GM19193 (cell line): ENCODE measurements around the gene ARID3C.

Source experiments
- POLR2A ChIP-seq: IDR thresholded peaks from 4 replicates; pipeline ENCODE4 v1.6.1; 2011; ENCODE audit not compliant: insufficient read depth, insufficient read length; ENCODE audit errors: extremely low read depth

ARID3C gene

DNA sequence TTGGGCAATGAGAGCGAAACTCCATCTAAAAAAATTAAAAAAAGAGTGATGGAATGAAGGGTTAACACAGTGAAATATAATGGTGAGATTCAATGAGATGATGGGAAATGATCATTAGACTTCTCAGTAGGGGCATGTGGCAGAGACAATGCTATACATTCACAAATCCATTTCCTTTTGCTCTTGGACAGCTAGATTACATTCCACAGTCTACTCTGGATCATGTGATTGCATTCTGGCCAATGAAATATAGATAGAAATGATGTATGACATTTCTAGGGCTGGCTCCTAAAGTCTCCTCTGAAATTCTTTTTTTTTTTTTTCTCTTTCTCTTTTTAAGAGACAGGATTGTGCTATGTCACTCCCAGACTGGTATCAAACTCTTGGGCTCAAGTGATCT is 13.8 kb upstream of the ARID3C start:
- TF ChIP-seq POLR2A, result no peak

DNA sequence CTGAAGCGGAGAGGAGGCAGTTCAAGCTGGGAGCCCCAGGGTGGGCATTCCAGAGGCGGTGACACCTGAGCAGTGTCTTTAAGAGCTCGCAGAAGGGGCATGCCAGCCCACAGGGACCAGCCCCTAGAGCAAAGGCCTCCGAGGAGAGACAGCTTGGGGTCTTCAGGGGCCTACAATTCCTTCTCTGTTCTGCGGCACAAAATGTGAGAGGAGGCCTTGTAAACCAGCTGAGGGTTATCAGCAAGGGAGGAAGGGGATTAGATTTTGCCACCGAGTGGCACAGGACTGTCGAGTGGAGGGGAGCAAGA is 9.2 kb upstream of the ARID3C start:
- no peak for TF ChIP-seq POLR2A

GRCh38 chr9:34637356-34638137 is 8.7 kb upstream of the ARID3C start, which contains the start of gene SIGMAR1:
Gene SIGMAR1 (minus strand): TSS chr9:34637787. CDS start chr9:34637697, 90 bp downstream.
- peak; percentile 79 for TF ChIP-seq POLR2A

GRCh38 chr9:34636791-34637355 is 8.0 kb upstream of the ARID3C start:
- no peak for TF ChIP-seq POLR2A

DNA sequence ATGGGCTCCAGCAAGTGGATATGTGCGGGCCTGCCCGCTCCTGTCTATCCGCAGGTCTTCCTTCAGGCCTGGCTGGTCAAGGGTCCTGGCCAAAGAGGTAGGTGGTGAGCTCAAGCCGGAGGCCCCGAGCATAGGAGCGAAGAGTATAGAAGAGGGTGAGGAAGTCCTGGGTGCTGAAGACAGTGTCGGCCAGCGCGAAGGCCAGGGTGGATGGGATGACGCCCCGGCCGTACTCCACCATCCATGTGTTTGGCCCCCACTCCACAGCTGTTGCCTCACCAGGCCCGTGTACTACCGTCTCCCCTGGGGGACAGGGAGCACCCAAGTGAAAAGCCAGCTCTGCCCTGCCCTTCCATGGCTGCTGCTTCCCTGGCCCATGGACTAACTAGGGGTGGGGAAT is 6.7 kb upstream of the ARID3C start:
- no peak for TF ChIP-seq POLR2A

DNA sequence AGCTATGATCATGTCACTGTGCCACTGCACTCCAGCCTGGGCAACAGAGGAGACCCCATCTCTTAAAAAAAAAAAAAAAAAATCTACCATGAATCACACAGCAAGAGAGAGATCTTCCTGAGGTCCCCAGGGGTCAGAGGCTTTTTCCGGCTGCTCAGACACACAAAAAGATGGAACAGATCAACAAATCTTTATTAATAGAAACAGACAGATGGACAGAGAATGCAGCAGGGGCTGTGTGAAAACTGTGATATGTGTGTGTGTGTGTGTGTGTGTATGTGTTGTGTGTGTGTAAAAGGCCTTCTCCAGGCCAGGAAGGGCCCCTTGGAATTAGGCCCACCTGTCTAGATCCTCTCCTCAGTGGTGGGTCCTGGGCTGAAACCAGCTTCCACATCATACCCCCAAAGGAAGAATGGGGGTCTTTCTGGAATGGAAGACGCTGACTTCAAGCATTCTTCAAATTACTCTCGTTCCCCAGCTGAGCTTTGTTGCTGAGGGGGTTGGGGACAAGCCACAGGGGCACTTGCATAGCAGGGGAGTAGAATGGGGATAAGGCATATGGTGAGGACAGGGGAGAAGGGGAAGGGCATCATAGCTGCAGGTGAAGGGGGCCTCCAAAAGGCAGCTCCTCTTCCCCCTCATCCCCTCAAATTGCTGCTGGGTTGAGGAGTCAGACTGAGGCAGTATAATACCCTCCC is 5.8 kb upstream of the ARID3C start:
- TF ChIP-seq POLR2A, result no peak

DNA sequence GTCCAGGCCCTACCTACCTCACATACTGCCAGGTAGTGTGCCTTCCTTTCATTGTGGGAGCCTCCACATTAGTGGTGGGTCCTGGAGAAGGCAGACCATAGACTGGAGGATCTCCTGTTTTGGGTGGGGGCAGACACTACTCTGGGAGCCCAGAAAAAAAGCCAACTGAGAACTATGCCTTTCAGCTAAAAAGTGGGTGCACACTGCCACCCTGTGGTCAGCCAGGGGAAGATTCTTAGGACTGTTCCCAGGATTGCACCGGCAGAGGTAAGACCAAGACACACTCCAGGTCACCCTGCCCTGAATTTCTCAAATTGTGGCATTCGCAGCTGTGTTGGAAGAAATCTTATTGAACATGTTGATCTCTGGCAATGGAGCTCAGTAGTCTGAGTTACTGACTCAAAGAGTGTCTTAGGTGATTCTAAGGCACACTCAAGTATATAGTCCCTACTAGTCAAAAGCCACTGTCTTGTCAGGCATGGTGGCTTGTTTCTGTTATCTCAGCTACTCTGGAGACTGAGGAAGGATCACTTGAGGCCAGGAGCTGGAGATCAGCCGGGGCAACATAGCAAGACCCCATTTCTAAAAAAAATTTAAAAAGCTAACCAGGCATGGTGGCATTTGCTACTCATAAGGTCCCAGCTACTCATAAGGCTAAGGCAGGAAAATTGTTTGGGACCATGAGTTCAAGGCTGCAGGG is 5.1 kb upstream of the ARID3C start:
- TF ChIP-seq POLR2A, result no peak

- TF ChIP-seq POLR2A, result no peak
Observed at GRCh38 chr9:34633166-34633565, 4.3 kb upstream of the ARID3C start.

- TF ChIP-seq POLR2A, result no peak
Observed at GRCh38 chr9:34630402-34631154, 1.7 kb upstream of the ARID3C start.

GRCh38 chr9:34629491-34629808 is 584 bp upstream of the ARID3C start:
- no peak for TF ChIP-seq POLR2A

- TF ChIP-seq POLR2A, result no peak
Observed at GRCh38 chr9:34627716-34628655, 880 bp downstream of the ARID3C start.

DNA sequence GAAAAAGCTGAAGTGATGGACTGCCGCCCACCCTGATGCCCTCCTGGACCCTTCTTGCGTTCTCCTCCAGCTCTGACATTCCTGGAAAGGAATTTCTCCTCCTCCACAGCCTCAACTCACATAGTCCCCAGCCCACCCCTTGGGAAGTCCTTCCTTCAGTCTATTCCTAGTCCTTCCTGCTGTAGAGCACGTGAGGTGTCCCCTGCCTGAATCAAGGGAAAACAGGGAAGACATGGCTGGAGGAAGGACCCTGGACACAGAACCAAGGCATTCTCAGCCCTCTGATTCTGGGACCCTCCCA is 3.7 kb downstream of the ARID3C start:
- TF ChIP-seq POLR2A, result no peak

GRCh38 chr9:34624475-34625185 is 4.2 kb downstream of the ARID3C start:
- no peak for TF ChIP-seq POLR2A

GRCh38 chr9:34623374-34624235 is 5.3 kb downstream of the ARID3C start:
- TF ChIP-seq POLR2A, result no peak
